Bronchial epithelial cell (primary cell): Measurements from ENCODE around the gene PHF19. TPM values are rescaled to one million over a fixed set of nuclear protein-coding genes. Genes with fewer than 3 reads are reported as not detected.

Experiments used
- DNase-seq: peaks from one replicate; pipeline ENCODE4 v3.0.0-alpha.2; 2010; ENCODE audit warnings: low read depth
- FAIRE-seq: peaks from 2 replicates; lab custom pipeline; 2011; peaks lifted over from hg19 to GRCh38; lab: Jason Lieb, UNC
- H3K27me3 ChIP-seq: 2 replicates; pipeline ENCODE4 v1.5.1; 2011; ENCODE audit warnings: low read length; ENCODE audit not compliant: control insufficient read depth, insufficient read depth
- H3K36me3 ChIP-seq: 2 replicates; pipeline ENCODE4 v1.5.1; 2011; ENCODE audit warnings: low read length; ENCODE audit not compliant: control insufficient read depth, insufficient read depth
- H3K4me3 ChIP-seq: 2 replicates; pipeline ENCODE4 v1.5.1; 2011; ENCODE audit warnings: mild to moderate bottlenecking, low read depth, low read length, control low read depth
- total RNA-seq: library from RNA; depleted of rRNA; stranded (reverse); fragments of >200 nt; gene quantifications from 2 replicates; pipeline ENCODE4 v1.2.1, GENCODE V29; 2014
- TF ChIP-seq, protein P1 (sequence below): IDR thresholded peaks from 2 replicates; pipeline ENCODE4 v1.5.1; 2011; ENCODE audit warnings: mild to moderate bottlenecking, moderate library complexity, low read length, control low read depth, inconsistent platforms; ENCODE audit not compliant: insufficient read depth, severe bottlenecking

PHF19 gene
- total RNA-seq, 1 donor from 2014 or later, result 7.6 TPM

DNA sequence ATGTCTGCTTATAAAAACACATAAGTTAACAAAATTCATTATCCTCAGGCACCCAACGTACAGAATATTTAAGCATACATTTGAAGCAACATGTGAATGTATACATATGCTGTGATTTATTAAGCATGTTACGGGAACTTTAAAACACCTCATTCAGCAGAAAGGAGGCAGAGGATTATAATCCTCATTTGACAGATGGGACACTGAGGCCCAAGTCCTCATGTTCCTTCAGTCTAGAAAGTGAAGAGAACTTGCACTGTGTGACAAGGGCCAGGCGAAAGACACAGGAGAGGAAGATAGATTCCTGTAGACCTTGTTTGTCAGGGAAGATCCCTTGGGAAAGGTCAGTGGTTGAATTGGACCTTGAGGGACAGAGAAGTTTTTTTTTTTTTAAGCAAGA lies 26.7 kb downstream of the PHF19 start:
- Histone ChIP-seq H3K4me3 (no peak overlapping the region), H3K36me3 (no peaks in the 10 kb centered on the region), H3K27me3 (no peaks in the 10 kb centered on the region)
- FAIRE-seq (no peak), DNase-seq (no peak)
- TF ChIP-seq, protein P1, sequence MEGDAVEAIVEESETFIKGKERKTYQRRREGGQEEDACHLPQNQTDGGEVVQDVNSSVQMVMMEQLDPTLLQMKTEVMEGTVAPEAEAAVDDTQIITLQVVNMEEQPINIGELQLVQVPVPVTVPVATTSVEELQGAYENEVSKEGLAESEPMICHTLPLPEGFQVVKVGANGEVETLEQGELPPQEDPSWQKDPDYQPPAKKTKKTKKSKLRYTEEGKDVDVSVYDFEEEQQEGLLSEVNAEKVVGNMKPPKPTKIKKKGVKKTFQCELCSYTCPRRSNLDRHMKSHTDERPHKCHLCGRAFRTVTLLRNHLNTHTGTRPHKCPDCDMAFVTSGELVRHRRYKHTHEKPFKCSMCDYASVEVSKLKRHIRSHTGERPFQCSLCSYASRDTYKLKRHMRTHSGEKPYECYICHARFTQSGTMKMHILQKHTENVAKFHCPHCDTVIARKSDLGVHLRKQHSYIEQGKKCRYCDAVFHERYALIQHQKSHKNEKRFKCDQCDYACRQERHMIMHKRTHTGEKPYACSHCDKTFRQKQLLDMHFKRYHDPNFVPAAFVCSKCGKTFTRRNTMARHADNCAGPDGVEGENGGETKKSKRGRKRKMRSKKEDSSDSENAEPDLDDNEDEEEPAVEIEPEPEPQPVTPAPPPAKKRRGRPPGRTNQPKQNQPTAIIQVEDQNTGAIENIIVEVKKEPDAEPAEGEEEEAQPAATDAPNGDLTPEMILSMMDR, result no peak

DNA sequence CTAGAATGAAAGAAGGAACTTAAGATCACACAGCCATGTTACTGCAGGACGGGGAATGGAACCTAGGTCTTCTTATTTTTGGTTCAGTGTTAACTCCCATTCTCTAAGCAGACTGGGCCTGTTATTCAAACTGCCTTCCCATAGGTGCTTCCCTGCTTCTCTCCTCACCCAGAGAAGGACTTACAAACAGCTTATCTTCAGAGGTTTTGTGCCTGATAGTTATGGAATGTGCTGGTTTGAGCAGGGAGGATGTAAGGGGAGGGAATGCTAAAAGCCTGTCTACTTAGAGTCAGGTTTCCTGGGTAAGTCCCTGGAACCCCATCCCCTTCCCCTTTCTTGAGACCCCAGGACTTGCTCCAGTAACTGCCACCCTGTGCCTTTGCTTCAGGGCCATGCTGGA lies 30.1 kb downstream of the PHF19 start:
- Histone ChIP-seq H3K36me3 (no peaks in the 10 kb centered on the region), H3K4me3 (no peak overlapping the region), H3K27me3 (no peaks in the 10 kb centered on the region)
- DNase-seq (no peak), FAIRE-seq (no peak)
- TF ChIP-seq, protein P1, result no peak

DNA sequence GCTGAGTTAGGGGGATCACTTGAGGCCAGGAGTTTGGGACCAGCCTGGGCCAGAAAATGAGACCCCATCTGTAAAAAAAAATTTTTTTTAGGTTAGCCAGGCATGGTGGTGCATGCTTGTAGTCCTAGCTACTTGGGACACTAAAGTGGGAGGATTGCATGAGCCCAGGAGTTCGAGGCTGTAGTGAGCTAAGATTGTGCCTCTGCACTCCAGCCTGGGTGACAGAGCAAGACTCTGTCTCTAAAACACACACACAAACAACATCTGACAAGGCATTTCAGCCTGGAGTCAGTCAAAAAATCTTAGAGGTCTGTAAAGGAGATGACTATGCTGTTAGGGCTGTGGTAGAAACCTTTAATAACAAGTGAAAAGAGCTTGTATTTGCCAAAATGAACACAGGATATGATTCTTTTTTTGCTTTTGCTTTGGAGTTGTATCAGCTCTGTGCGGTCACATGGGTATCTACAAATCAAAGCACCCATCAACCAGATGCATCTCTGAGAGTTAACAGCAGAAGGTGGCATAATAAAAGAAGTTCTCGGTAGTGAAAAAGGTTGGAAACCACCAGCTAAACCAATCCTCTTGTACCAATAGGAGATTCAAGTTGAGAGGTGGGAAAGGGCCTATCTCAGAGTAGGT lies 30.6 kb downstream of the PHF19 start:
- H3K4me3 ChIP-seq, result no peak overlapping the region
- no peak for FAIRE-seq
- TF ChIP-seq, protein P1, result no peak
- DNase-seq, result no peak
- no peaks in the 10 kb centered on the region for H3K27me3 ChIP-seq
- no peaks in the 10 kb centered on the region for H3K36me3 ChIP-seq

DNA sequence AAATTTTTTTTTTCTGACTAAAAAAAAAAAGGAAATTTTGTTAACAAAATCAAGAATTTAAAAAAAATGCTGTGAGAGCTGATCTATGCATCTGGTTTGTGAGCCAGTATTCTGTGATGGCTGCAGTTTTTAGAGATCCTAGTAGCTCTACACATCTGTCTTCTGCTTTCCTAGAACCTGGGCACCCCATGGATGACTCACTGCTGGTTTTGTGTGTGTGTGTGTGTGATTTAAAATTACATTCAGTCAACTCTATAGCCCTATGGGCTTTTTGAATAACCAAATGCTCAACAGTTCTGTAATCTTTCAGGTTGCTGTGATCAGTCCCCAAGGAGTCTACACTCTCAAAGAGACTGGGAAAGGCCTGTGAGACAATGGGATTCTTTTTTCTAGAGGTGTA lies 31.7 kb downstream of the PHF19 start:
- FAIRE-seq, result no peak
- TF ChIP-seq, protein P1, result no peak

DNA sequence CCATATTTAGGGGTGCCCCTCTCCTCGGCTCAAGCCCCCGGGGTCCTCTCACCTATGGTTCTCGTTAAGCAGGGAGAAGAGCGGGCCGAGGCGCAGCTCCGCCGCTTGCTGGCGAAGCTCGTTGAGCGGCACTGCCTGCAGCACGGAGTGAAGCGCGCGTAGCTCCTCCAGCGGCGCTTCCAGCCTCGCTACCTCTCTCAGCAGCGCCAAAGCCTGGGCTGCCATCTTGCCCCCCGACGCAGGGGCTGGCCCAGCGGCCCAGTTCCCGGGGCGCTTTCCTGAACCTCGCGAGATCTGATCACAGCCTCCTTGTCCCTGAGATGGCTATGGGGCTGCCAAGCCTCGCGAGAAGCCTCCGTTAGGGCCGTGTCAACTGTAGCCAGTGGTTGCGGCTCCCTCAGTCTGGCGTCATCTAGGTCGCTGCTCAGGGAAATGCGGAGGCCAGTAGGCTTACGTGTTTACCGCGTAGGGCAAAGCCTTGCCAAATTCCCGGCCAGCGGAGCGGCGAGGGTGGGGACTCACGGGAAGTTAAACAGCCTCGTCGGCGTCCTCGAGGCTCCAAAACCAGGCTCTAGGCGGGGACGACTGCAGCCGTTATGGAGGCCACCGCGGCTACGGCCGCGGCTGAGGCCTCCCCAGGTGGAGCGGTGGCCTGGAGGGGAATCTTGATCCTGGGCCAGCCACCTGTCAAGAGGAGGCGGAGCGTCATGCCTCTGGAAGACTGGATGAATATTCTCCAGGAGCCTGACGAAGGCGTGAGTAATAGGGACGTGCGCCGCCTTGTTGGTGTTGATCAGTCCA lies 34.1 kb downstream of the PHF19 start, which contains the start of gene PSMD5:
Gene PSMD5, minus strand, starts transcription at position 238 of the 801 bp plus-strand sequence. Its CDS starts 13 bp downstream, at position 225.
- FAIRE-seq (no peak), DNase-seq (peak; percentile 99)
- TF ChIP-seq, protein P1, result no peak
- Histone ChIP-seq H3K36me3 (no peaks in the 10 kb centered on the region), H3K27me3 (no peaks in the 10 kb centered on the region), H3K4me3 (peak within 1 kb of the TSS; percentile 69)

More for the DNA sequence above, 31.7 kb downstream of the PHF19 start:
- no peaks in the 10 kb centered on the region for H3K27me3 ChIP-seq
- DNase-seq, result peak; percentile 25
- H3K36me3 ChIP-seq, result no peaks in the 10 kb centered on the region
- no peak overlapping the region for H3K4me3 ChIP-seq
